ENCODE results near the gene SULT1A3.
"Not testable (repeated sequence)": the region's sequence is repeated elsewhere in the genome, so short reads cannot be mapped to it uniquely, and the experiment has no call there.

Gene SULT1A3

GRCh38 chr16:30199049-30199448, at the start of gene SULT1A3:
SULT1A3 (plus strand) TSS chr16:30199255; CDS start chr16:30200729, 1,474 bp downstream.
- not testable (repeated sequence) for TF ChIP-seq CREB1 (IDR thresholded peaks at IDR 0.05; ENCODE audit: low read depth); CEBPB (IDR thresholded peaks at IDR 0.05); REST (IDR thresholded peaks at IDR 0.05; ENCODE audit: low read depth)

GRCh38 chr16:30151091-30151490, 48.0 kb upstream of the SULT1A3 start:
- TF ChIP-seq CREB1 (IDR thresholded peaks at IDR 0.05; ENCODE audit: low read depth) (no peak), TCF12 (IDR thresholded peaks at IDR 0.05; ENCODE audit: low read depth) (no peak), YY1 (IDR thresholded peaks at IDR 0.05; ENCODE audit: low read depth) (no peak), CEBPB (IDR thresholded peaks at IDR 0.05) (no peak), EP300 (IDR thresholded peaks at IDR 0.05; ENCODE audit: borderline replicate concordance) (no peak)
- TF ChIP-seq, protein P1, sequence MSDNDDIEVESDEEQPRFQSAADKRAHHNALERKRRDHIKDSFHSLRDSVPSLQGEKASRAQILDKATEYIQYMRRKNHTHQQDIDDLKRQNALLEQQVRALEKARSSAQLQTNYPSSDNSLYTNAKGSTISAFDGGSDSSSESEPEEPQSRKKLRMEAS (IDR thresholded peaks at IDR 0.05), result no peak

GRCh38 chr16:30152517-30152916, 46.5 kb upstream of the SULT1A3 start:
- TF ChIP-seq NFIC (IDR thresholded peaks at IDR 0.05) (no peak), TAF1 (IDR thresholded peaks at IDR 0.05; ENCODE audit: low read depth) (no peak), TEAD4 (IDR thresholded peaks at IDR 0.05) (no peak), EP300 (IDR thresholded peaks at IDR 0.05; ENCODE audit: borderline replicate concordance) (no peak), RAD21 (IDR thresholded peaks at IDR 0.05; ENCODE audit: low read depth) (no peak)
- TF ChIP-seq, protein P1 (IDR thresholded peaks at IDR 0.05), result no peak

- TF ChIP-seq TAF1 (IDR thresholded peaks at IDR 0.05; ENCODE audit: low read depth), result no peak
- no peak for TF ChIP-seq TCF12 (IDR thresholded peaks at IDR 0.05; ENCODE audit: low read depth)
- TF ChIP-seq, protein P2, sequence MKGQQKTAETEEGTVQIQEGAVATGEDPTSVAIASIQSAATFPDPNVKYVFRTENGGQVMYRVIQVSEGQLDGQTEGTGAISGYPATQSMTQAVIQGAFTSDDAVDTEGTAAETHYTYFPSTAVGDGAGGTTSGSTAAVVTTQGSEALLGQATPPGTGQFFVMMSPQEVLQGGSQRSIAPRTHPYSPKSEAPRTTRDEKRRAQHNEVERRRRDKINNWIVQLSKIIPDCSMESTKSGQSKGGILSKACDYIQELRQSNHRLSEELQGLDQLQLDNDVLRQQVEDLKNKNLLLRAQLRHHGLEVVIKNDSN (IDR thresholded peaks at IDR 0.05), result no peak
Measured at GRCh38 chr16:30155188-30155587, 43.9 kb upstream of the SULT1A3 start.

- no peak for TF ChIP-seq REST (IDR thresholded peaks at IDR 0.05; ENCODE audit: low read depth)
- no peak for TF ChIP-seq CREB1 (IDR thresholded peaks at IDR 0.05; ENCODE audit: low read depth)
- no peak for TF ChIP-seq TCF12 (IDR thresholded peaks at IDR 0.05; ENCODE audit: low read depth)
- TF ChIP-seq NFIC (IDR thresholded peaks at IDR 0.05), result no peak
- TF ChIP-seq, protein P2 (IDR thresholded peaks at IDR 0.05), result no peak
- no peak for TF ChIP-seq TEAD4 (IDR thresholded peaks at IDR 0.05)
- no peak for TF ChIP-seq RAD21 (IDR thresholded peaks at IDR 0.05; ENCODE audit: low read depth)
- no peak for TF ChIP-seq CEBPB (IDR thresholded peaks at IDR 0.05)
- no peak for TF ChIP-seq EP300 (IDR thresholded peaks at IDR 0.05; ENCODE audit: borderline replicate concordance)
- TF ChIP-seq TAF1 (IDR thresholded peaks at IDR 0.05; ENCODE audit: low read depth), result no peak
- TF ChIP-seq, protein P1 (IDR thresholded peaks at IDR 0.05), result no peak
- no peak for TF ChIP-seq ZBTB7A (IDR thresholded peaks at IDR 0.05; ENCODE audit: low read depth)
- no peak for TF ChIP-seq FOXM1 (IDR thresholded peaks at IDR 0.05; ENCODE audit: borderline replicate concordance, low read depth)
- TF ChIP-seq EGR1 (IDR thresholded peaks at IDR 0.05), result no peak
- TF ChIP-seq YY1 (IDR thresholded peaks at IDR 0.05; ENCODE audit: low read depth), result no peak
Measured at GRCh38 chr16:30157214-30157613, 41.8 kb upstream of the SULT1A3 start.

DNA sequence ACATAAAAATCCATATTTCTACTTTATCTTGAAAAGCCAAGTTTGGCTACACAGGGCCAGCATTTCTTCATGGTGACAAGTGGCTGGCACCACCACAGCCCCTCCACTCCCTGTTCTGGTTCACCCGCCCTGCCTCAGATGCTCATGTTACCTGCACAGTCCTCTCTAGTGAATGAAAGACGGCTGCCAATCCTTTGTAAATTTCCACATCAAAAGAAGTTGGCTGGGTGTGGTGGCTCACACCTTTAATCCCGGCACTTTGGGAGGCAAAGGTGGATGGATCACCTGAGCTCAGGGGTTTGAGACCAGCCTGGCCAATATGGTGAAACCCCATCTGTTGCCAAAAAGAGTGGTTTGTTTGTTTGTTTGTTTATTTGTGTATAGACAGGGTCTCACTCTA, 35.5 kb upstream of the SULT1A3 start:
- TF ChIP-seq FOXM1 (IDR thresholded peaks at IDR 0.05; ENCODE audit: borderline replicate concordance, low read depth) (no peak), TEAD4 (IDR thresholded peaks at IDR 0.05) (no peak), ZBTB7A (IDR thresholded peaks at IDR 0.05; ENCODE audit: low read depth) (no peak), RAD21 (IDR thresholded peaks at IDR 0.05; ENCODE audit: low read depth) (no peak), REST (IDR thresholded peaks at IDR 0.05; ENCODE audit: low read depth) (no peak), EGR1 (IDR thresholded peaks at IDR 0.05) (no peak), CREB1 (IDR thresholded peaks at IDR 0.05; ENCODE audit: low read depth) (no peak), NFIC (IDR thresholded peaks at IDR 0.05) (no peak), TAF1 (IDR thresholded peaks at IDR 0.05; ENCODE audit: low read depth) (no peak), TCF12 (IDR thresholded peaks at IDR 0.05; ENCODE audit: low read depth) (no peak), CEBPB (IDR thresholded peaks at IDR 0.05) (no peak)
- TF ChIP-seq, protein P1 (IDR thresholded peaks at IDR 0.05), result no peak
- TF ChIP-seq, protein P2 (IDR thresholded peaks at IDR 0.05), result no peak
